Duodenal mucosa (tissue), 2 donors: Measurements from ENCODE around the gene NHLRC2.

Experiments used
- H3K27ac ChIP-seq: one replicate; pipeline ENCODE4 v1.7.0; 2013; ENCODE audit warnings: low read depth, low read length
- H3K27me3 ChIP-seq, 2 donors: one replicate each; pipeline ENCODE4 v1.7.0; 2013; ENCODE audit warnings: low read length in 2 of 2, control low read depth in 1 of 2; ENCODE audit not compliant: insufficient read depth in 2 of 2, control insufficient read depth in 1 of 2
- H3K36me3 ChIP-seq, 2 donors: one replicate each; pipeline ENCODE4 v1.7.0; 2013; ENCODE audit warnings: low read length in 2 of 2, control low read depth in 1 of 2; ENCODE audit not compliant: insufficient read depth in 2 of 2, control insufficient read depth in 1 of 2
- H3K4me1 ChIP-seq, 2 donors: one replicate each; pipeline ENCODE4 v1.7.0; 2013; ENCODE audit warnings: low read length in 2 of 2, control low read depth in 1 of 2; ENCODE audit not compliant: insufficient read depth in 2 of 2, control insufficient read depth in 1 of 2
- H3K4me3 ChIP-seq, 2 donors: one replicate each; pipeline ENCODE4 v1.7.0; 2013; ENCODE audit warnings: low read length in 2 of 2, low read depth in 1 of 2
- H3K9ac ChIP-seq, 2 donors: one replicate each; pipeline ENCODE4 v1.7.0; 2013; ENCODE audit warnings: low read length in 2 of 2, low read depth in 1 of 2
- H3K9me3 ChIP-seq, 2 donors: one replicate each; pipeline ENCODE4 v1.7.0; 2013; ENCODE audit warnings: low read length in 2 of 2, control low read depth in 1 of 2; ENCODE audit not compliant: control insufficient read depth in 1 of 2

NHLRC2 gene

GRCh38 chr10:113920875-113921274, 66.4 kb downstream of the NHLRC2 start:
- peaks cover 3 to 23% of the 10 kb centered on the region in 2 donors for H3K4me1 ChIP-seq
- H3K4me3 ChIP-seq: no peak overlapping the region
- peaks cover 0 to 9% of the 10 kb centered on the region in 2 donors for H3K9me3 ChIP-seq
- no peak overlapping the region for H3K27ac ChIP-seq
- H3K9ac ChIP-seq: no peak overlapping the region
- H3K27me3 ChIP-seq: no peaks in the 10 kb centered on the region
- H3K36me3 ChIP-seq: peaks cover 0 to 3% of the 10 kb centered on the region in 2 donors

GRCh38 chr10:113921561-113922370, 67.3 kb downstream of the NHLRC2 start:
- H3K27ac ChIP-seq: no peak overlapping the region
- H3K27me3 ChIP-seq: no peaks in the 10 kb centered on the region
- peaks cover 0 to 3% of the 10 kb centered on the region in 2 donors for H3K36me3 ChIP-seq
- no peak overlapping the region for H3K4me3 ChIP-seq
- peaks cover 0 to 9% of the 10 kb centered on the region in 2 donors for H3K9me3 ChIP-seq
- no peak overlapping the region for H3K9ac ChIP-seq
- H3K4me1 ChIP-seq: peaks cover 3 to 23% of the 10 kb centered on the region in 2 donors

- Histone ChIP-seq H3K27ac (no peak overlapping the region), H3K4me3 (peak overlapping the region in 1 of 2 donors; percentile 13)
Measured at GRCh38 chr10:113922787-113923570, 68.5 kb downstream of the NHLRC2 start.

GRCh38 chr10:113924186-113924585, 69.7 kb downstream of the NHLRC2 start:
- Histone ChIP-seq H3K4me3 (no peak overlapping the region), H3K27me3 (no peaks in the 10 kb centered on the region), H3K27ac (no peak overlapping the region), H3K9me3 (peaks cover 0 to 9% of the 10 kb centered on the region in 2 donors), H3K4me1 (peaks cover 0 to 23% of the 10 kb centered on the region in 2 donors), H3K36me3 (no peaks in the 10 kb centered on the region), H3K9ac (no peak overlapping the region)

More at GRCh38 chr10:113922787-113923570, 68.5 kb downstream of the NHLRC2 start:
- Histone ChIP-seq H3K27me3 (no peaks in the 10 kb centered on the region), H3K9ac (no peak overlapping the region), H3K9me3 (peaks cover 0 to 9% of the 10 kb centered on the region in 2 donors), H3K4me1 (peaks cover 3 to 23% of the 10 kb centered on the region in 2 donors), H3K36me3 (no peaks in the 10 kb centered on the region)

- H3K27me3 ChIP-seq: no peaks in the 10 kb centered on the region
- H3K4me3 ChIP-seq: no peak overlapping the region
- no peak overlapping the region for H3K9ac ChIP-seq
- H3K4me1 ChIP-seq: peaks cover 0 to 23% of the 10 kb centered on the region in 2 donors
- H3K36me3 ChIP-seq: no peaks in the 10 kb centered on the region
- H3K9me3 ChIP-seq: peaks cover 0 to 9% of the 10 kb centered on the region in 2 donors
- H3K27ac ChIP-seq: no peak overlapping the region
Measured at GRCh38 chr10:113924664-113925063, 70.2 kb downstream of the NHLRC2 start.

- Histone ChIP-seq H3K9me3 (peaks cover 0 to 9% of the 10 kb centered on the region in 2 donors), H3K36me3 (no peaks in the 10 kb centered on the region), H3K4me1 (peaks cover 0 to 8% of the 10 kb centered on the region in 2 donors), H3K27me3 (no peaks in the 10 kb centered on the region), H3K27ac (no peak overlapping the region), H3K9ac (no peak overlapping the region), H3K4me3 (no peak overlapping the region)
Measured at GRCh38 chr10:113927440-113927839, 73.0 kb downstream of the NHLRC2 start.

- peaks cover 0 to 1% of the 10 kb centered on the region in 2 donors for H3K4me1 ChIP-seq
- no peaks in the 10 kb centered on the region for H3K36me3 ChIP-seq
- no peak overlapping the region for H3K27ac ChIP-seq
- no peak overlapping the region for H3K4me3 ChIP-seq
- H3K9me3 ChIP-seq: peaks cover 0 to 9% of the 10 kb centered on the region in 2 donors
- H3K9ac ChIP-seq: no peak overlapping the region
- H3K27me3 ChIP-seq: no peaks in the 10 kb centered on the region
Measured at GRCh38 chr10:113928830-113929229, 74.4 kb downstream of the NHLRC2 start.

GRCh38 chr10:113929522-113929921, 75.1 kb downstream of the NHLRC2 start:
- Histone ChIP-seq H3K27me3 (no peaks in the 10 kb centered on the region), H3K36me3 (no peaks in the 10 kb centered on the region), H3K9ac (no peak overlapping the region), H3K4me3 (no peak overlapping the region), H3K27ac (no peak overlapping the region), H3K9me3 (peaks cover 0 to 9% of the 10 kb centered on the region in 2 donors), H3K4me1 (peaks cover 0 to 5% of the 10 kb centered on the region in 2 donors)

GRCh38 chr10:113930482-113931057, 76.1 kb downstream of the NHLRC2 start:
- Histone ChIP-seq H3K9ac (no peak overlapping the region), H3K4me3 (no peak overlapping the region), H3K27ac (no peak overlapping the region), H3K9me3 (no peaks in the 10 kb centered on the region), H3K36me3 (no peaks in the 10 kb centered on the region), H3K4me1 (peaks cover 0 to 5% of the 10 kb centered on the region in 2 donors), H3K27me3 (no peaks in the 10 kb centered on the region)

- no peak overlapping the region for H3K9ac ChIP-seq
- H3K9me3 ChIP-seq: no peaks in the 10 kb centered on the region
- no peak overlapping the region for H3K4me3 ChIP-seq
- no peaks in the 10 kb centered on the region for H3K27me3 ChIP-seq
- no peaks in the 10 kb centered on the region for H3K36me3 ChIP-seq
- H3K27ac ChIP-seq: no peak overlapping the region
- H3K4me1 ChIP-seq: peaks cover 0 to 5% of the 10 kb centered on the region in 2 donors
Measured at GRCh38 chr10:113932854-113933253, 78.4 kb downstream of the NHLRC2 start.
